HG03342 (cell line): Measurements from ENCODE around the gene AUTS2.
A peak's percentile ranks its signal among the peaks of the same experiment; 100 is the strongest.

Experiments
- ATAC-seq: cut with Tn5 transposase; IDR thresholded peaks from one replicate; pipeline ENCODE4 v1.9.1; 2021; ENCODE audit warnings: mild to moderate bottlenecking, moderate library complexity; ENCODE audit not compliant: unreplicated experiment

AUTS2 gene

GRCh38 chr7:70384891-70385290, 786.6 kb downstream of the AUTS2 start:
- ATAC-seq: no peak

- no peak for ATAC-seq
Measured at GRCh38 chr7:70387217-70387616, 788.9 kb downstream of the AUTS2 start.

GRCh38 chr7:70389531-70390151, 791.4 kb downstream of the AUTS2 start:
- ATAC-seq: no peak

DNA sequence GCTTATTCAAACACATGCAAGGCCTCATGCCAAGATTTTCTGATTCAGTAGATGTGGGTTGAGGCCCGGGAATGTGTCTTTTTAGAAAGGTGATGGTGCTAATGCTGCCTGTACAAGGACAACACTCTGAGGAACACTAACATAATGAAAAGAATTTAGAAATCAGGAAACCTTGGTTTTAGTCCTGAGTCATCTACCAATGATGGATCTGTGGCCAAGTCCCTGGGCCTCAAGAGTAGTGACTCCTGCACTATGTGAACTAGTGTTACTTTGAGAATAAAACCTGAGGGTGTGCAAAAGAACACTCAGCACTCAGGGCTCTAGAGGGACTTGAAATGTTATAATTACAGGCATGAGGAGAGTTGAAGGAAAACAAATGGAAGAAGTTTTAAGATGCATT, 792.0 kb downstream of the AUTS2 start:
- no peak for ATAC-seq

DNA sequence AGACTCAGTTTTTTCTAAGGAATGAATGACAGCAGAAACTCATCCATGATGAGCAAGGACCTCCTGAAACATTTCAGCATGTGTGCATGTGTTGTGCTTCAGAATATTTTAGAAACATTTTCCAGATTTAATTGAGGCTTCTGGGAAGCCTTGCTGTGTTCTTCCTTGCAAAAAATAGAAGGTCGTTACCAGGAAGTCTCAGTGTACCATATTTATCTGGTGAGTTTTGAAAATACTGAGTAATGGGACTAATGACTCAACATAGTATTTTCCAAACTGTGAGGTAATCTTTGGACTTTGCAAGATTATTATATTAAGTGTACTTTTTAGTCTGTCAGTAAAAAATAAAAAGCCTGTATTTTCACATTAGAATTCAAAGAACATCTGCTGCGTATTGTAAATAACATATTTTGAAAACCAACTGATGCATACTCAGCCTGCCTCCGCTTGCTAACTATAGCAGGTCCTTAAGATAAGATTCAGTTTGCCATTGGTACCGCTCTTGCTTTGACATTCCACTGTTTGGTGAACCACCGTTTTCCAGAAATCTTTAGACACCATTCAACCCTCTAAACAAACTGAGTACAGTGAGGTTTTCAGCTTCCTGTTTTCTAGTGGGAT, 794.1 kb downstream of the AUTS2 start:
- ATAC-seq: no peak

DNA sequence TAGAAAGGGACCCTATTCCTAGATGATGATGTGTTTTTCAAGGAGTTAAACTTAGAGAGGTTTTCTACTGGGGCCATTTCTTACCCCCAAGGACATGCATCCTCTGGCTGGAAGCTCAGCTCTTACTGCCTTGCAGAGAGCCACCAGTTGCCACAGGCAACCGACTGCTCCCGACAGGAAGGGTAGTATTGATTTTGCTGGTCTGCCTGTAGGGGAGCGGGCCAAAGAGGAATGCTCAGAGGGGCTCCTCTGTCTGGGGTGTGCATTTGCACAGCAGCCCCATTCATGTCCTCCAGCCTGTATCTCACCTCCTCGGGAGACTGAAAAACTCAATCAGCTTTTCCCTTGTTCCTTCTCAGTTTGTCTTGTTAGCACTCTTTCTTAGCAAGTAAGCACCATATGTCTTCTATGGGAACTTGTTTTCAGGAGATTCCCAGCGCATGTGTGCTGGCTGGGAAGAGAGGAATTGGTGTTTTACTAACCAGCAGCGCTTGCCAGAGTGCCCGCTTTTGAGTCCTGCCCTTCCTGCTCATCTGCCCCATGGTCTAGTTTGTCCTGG, 794.7 kb downstream of the AUTS2 start:
- ATAC-seq: no peak

- ATAC-seq: no peak
Measured at GRCh38 chr7:70393956-70394355, 795.7 kb downstream of the AUTS2 start.

DNA sequence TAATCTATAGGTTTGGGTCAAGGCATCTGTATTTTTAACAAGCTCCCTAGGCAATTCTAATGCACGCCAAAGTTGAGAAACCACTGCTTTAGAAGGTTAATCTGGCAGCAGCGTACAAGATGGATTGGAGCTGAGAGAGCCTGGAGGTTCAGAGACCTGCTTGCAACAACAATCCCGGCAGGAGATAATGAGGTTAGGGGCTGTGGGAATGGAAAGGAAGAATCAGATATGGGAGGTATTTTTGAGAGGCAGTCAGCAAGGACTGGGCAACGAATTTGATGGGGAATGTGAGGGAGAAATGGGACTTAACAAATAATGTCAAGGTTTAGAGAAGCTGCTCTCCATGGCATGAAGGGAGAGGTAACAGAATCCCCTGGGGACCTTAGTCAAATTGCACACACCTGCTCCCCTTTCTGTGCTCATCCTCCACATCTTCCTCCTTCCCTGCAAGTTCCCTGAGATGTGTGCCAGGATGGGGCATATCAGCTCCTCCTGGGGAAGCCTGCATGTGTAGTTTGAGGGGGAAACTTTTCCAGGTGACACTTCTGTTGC, 802.6 kb downstream of the AUTS2 start:
- no peak for ATAC-seq

GRCh38 chr7:70402069-70402468, 803.8 kb downstream of the AUTS2 start:
- ATAC-seq: no peak

DNA sequence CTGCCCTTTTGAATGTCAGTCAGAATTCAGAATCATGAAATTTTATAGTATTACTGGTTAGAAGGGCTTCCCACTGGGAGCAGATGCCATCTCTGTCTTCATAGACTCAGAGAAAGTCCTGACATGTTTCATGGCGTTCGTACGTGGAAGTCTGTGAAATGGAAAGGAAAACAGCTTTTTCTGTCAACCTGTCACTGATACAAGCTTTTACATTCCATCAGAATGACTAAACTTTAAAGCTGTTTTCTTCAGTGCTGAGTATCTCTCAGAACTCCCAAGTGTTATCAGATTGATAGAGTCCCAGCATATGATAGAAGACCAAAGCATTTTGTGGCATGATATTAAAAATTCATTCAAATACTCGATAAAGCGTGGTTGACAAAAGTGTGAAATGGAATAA, 807.0 kb downstream of the AUTS2 start:
- ATAC-seq: no peak

DNA sequence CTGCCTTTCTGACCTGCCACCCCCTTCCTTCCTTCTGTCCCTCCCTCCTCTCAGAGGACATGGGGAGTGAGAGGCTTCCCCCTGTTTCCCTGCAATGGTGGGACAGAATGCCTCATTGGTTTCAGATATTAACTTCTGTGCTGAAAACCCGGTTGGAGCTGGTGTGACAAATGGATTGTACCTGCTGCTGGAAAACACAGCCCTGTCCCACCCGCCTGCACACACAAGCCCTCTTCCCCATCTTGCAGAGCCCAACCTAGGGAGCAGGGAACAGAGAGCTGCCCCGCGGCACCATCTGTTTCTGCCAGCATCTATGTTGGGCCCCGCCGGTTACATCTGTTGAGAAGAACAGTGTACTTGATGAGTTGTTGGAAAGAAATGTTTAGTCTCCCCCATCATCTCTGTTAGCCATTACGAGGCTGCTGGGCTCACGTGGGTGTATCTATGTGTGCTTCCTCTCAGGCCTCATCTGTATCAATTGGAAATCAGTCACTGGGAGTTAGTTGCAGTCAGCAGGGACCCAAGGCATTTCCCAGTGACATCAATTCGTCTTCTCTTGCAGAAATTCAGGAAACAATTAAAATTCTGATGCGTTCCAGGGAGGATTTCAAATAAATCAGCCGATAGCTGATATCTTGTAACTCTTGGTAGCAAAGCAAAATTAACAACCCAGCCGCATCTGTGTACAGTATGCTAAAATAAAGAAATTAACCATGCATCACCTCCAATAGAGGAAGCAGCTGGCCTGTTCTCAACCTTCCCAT, 808.1 kb downstream of the AUTS2 start:
- no peak for ATAC-seq

- no peak for ATAC-seq
Measured at GRCh38 chr7:70406950-70407209, 808.6 kb downstream of the AUTS2 start.

GRCh38 chr7:70408477-70408876, 810.2 kb downstream of the AUTS2 start:
- ATAC-seq: no peak

DNA sequence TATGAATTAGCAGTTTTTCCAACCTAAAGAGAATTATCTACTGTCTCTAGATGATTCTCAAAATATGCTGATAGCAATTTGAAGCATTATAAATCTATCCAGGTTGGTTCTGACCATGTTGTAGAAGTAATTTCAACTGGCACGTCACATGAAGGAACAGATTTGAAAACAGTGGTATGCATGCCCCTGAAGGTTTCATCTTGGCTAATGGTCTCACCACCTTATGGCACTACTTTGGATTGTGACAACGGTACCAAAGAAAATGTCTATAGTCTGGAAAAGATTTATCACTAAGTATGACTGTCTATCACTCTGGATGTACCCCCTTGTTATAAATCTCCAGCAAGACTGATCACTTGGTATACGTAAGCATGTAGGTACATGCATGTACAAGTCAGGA, 810.6 kb downstream of the AUTS2 start:
- no peak for ATAC-seq

DNA sequence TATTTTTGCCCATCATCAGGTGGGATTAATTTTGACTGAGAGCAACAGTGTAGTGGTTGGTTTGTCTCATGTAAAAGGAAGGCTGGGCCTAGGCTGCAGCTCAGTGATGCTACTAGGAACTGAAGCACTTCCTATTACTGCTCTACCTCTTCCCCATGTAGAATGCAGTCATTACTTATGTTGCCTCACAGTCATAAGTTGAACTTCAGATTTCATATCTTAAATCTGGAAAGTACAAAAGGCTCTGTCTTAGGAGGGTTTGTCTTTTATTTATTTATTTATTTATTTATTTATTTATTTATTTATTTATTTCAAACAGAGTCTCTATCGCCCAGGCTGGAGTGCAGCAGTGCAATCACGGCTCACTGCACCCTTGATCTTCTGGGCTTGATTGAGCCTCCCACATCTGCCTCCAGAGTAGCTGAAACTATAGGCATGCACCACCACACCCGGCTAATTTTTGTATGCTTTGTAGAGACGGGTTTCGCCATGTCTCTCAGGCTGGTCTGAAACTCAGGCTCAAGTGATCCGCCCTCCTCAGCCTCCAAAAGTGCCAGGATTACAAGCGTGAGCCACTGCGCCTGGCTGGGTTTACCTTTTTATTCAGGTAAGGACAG, 812.0 kb downstream of the AUTS2 start:
- no peak for ATAC-seq

- ATAC-seq: no peak
Measured at GRCh38 chr7:70414368-70414767, 816.1 kb downstream of the AUTS2 start.

DNA sequence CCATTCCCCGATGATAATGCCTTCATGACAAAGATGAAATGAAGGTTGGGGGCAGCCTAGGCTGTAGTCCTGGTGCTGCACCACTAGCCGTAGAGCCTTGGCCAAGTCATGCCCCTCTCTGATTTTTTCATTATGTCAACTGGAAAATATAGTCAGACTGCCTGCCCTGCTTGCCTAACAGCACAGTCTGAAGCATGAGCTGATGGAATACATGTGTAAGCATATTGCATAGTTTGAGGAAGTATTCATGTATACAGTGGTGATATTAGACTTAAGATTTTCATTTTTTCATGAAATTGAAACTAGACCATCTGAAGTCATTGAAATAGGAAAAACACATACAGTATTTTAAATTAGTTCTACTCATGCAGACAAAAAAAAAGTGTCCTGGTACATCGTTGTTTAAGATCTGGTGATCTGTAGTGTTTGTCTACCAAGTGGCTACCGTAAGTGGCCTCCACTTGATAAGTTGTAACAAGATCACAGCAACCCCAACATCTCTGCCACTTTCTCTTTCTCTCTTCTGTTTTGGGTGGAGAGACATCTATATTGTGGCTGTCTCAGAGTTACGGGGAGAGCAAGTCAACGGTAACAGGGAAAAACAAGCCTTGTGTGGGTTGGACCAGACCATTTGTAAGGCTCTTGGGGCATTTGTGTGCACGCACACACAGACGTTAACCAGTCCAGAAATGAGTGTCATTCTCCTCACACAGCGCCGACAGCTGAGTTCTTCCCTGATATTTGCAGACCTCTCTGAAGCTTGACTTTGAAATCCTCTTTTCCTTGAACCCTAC, 817.1 kb downstream of the AUTS2 start:
- ATAC-seq: peak; percentile 61

DNA sequence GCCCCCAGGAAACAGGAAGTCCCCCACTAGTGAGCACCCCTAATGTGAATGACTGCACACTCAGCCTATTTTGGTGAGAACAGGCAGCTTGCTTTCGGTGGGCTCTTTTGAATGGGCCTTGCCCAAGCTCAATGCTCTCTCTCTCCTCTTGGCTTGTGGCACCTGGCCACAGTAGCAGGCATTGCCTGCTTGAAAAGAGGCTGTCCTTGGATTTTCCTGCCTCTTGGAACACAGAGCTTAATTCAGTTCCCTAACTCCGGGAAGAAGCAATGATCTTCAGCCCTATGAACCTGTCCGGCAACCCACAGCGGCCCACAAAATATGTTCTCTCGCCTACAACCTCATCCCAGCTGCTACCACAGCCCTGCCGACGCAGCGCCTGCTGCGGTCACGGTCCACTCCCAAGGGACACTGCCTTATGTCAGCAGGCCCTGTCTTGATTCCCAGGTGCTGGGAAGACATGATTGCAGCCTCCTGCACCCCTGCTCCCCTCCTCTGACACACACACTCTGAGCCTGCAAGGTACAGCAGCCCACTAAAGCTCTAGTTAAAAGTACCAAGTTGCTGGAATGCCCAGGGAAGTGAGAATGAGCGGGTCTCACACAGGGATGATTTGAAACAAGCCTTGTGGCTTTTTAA, 818.2 kb downstream of the AUTS2 start:
- peak; percentile 32 for ATAC-seq

GRCh38 chr7:70416986-70417655, 818.8 kb downstream of the AUTS2 start:
- no peak for ATAC-seq
